Adrenal gland (tissue), 12 donors: Measurements from ENCODE around the gene ADORA2A. TPM values are rescaled to one million over a fixed set of nuclear protein-coding genes. Genes with fewer than 3 reads are reported as not detected.

ENCODE experiments used
- DNase-seq, 7 donors: peaks; one replicate each; pipeline ENCODE4 v3.0.0-alpha.2; 2019 to 2020
- H3K27ac ChIP-seq, 5 donors: fragments of 200-600 bp; sonication (generic) in 4 of 5; 1 replicate in 3 of 5; 2 replicates in 2 of 5; pipeline versions ENCODE4 v1.5.1 to v1.8.0; 2016 to 2020; ENCODE audit warnings: mild to moderate bottlenecking in 1 of 5
- H3K27me3 ChIP-seq: fragments of 200-600 bp; 2 replicates; pipeline ENCODE4 v1.8.0; 2021
- H3K36me3 ChIP-seq, 2 donors: fragments of 200-600 bp; replicated peaks in 1 of 2; 1 replicate in 1 of 2; 2 replicates in 1 of 2; pipeline versions ENCODE4 v1.5.1 to v1.8.0; 2018 to 2022
- H3K4me1 ChIP-seq, 2 donors: fragments of 200-600 bp; replicated peaks in 1 of 2; 1 replicate in 1 of 2; 2 replicates in 1 of 2; pipeline versions ENCODE4 v1.5.1 to v1.8.0; 2018 to 2021
- H3K4me3 ChIP-seq, 4 donors: fragments of 200-600 bp; sonication (generic) in 3 of 4; one replicate each; pipeline ENCODE4 v1.5.1; 2016 to 2018
- H3K9me3 ChIP-seq, 3 donors: fragments of 200-600 bp; sonication (generic) in 1 of 3; replicated peaks in 1 of 3; 1 replicate in 2 of 3; 2 replicates in 1 of 3; pipeline versions ENCODE4 v1.5.1 to v1.8.0; 2016 to 2021
- POLR2A ChIP-seq, 2 donors: fragments of 450-650 bp; IDR thresholded peaks; one replicate each; pipeline ENCODE4 v1.6.1; 2017; ENCODE audit warnings: antibody characterized with exemption in 2 of 2, mild to moderate bottlenecking in 2 of 2, moderate library complexity in 1 of 2
- WGBS, 4 donors: extraction: QIAGEN DNeasy Blood & Tissue Kit in 2 of 4; methylation state at CpG; one replicate each; pipeline versions ENCODE4 v1.1.5 to v1.1.7; 2013 to 2017; 5-methylcytosine and 5-hydroxymethylcytosine counted together
- intact Hi-C, 2 donors: fragments of 100-400 bp; cut with DNase I; formaldehyde crosslinking; loops; one replicate each; pipeline versions ENCODE4 v1.14.1 to v1.15.0; 2022 to 2023
- polyA plus RNA-seq, 3 donors: library from polyadenylated mRNA; stranded (reverse); fragments of 200-250 nt in 2 of 3; fragments of 350-450 nt in 1 of 3; fragmentation: Illumina TruSeq in 1 of 3; extraction: RNeasy Lipid Tissue Mini Kit (QIAGEN cat#74804) in 1 of 3; gene quantifications; one replicate each; pipeline ENCODE4 v1.2.3, GENCODE V29; 2013 to 2014
- total RNA-seq, 9 donors: library from RNA; depleted of rRNA in 4 of 9; stranded (reverse); fragments of >200 nt in 4 of 9; fragments of 120-200 nt in 1 of 9; fragmentation: NEBNext Ultra II Directional in 1 of 9; extraction: Animal tissue kit (Norgen Biotek cat#: 25700) in 1 of 9; gene quantifications; one replicate each; pipeline versions ENCODE4 v1.1.0 to v1.2.4, GENCODE V29; 2013 to 2023
- TF ChIP-seq, protein P1 (sequence below), 6 experiments: fragments of 450-650 bp in 4 of 6; fragments of 200-600 bp in 2 of 6; sonication (generic) in 1 of 6; IDR thresholded peaks; 1 replicate in 5 of 6; 2 replicates in 1 of 6; pipeline versions ENCODE4 v1.5.1 to v1.8.0; 2016 to 2021; ENCODE audit warnings: antibody characterized with exemption in 6 of 6, mild to moderate bottlenecking in 2 of 6, moderate library complexity in 1 of 6
- donor health status: healthy with polysubstance abuse.
- donor health status: Bipolar disorder and iron deficiency.
- donor health status: DM: yes; HTN: yes; CAD: no.
- donor health status: DM: no; HTN: no; CAD: no.
- donor health status: DM: no; HTN: no; CAD: no.
- donor health status: DM: yes; HTN: yes; CAD: no.

Gene ADORA2A
- total and polyA plus RNA-seq, 12 donors, result 2.9 to 16.4 (median 6.5) TPM

DNA sequence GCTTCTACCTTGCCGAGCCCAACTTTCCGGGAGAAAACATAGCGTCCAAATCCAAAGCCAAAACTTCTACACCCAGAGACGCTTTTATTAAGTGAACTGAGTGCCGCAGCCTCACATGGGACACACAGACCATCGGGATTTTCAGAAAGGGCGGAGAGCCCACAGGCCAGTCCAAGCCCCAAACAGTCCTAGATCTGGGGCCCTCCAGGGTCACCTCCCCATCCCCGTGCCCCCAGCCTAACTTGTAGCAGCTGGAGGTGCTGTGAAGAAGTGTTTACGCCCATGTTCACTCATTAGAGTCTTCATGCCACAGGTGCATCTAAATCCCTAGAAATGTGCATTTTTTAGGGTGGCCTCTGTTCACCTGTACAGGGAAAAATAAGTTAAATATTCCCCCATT, 14.1 kb upstream of the ADORA2A start:
- Histone ChIP-seq H3K4me1 (peaks cover 15 to 22% of the 10 kb centered on the region in 2 donors), H3K4me3 (no peak overlapping the region), H3K27ac (no peak overlapping the region), H3K36me3 (peaks cover 0 to 29% of the 10 kb centered on the region in 2 donors), H3K9me3 (no peaks in the 10 kb centered on the region), H3K27me3 (no peaks in the 10 kb centered on the region)
- 94 to 99% (median 97%) methylated on average over 9 of the region's 9 CpGs for WGBS, 4 donors
- TF ChIP-seq, protein P1, sequence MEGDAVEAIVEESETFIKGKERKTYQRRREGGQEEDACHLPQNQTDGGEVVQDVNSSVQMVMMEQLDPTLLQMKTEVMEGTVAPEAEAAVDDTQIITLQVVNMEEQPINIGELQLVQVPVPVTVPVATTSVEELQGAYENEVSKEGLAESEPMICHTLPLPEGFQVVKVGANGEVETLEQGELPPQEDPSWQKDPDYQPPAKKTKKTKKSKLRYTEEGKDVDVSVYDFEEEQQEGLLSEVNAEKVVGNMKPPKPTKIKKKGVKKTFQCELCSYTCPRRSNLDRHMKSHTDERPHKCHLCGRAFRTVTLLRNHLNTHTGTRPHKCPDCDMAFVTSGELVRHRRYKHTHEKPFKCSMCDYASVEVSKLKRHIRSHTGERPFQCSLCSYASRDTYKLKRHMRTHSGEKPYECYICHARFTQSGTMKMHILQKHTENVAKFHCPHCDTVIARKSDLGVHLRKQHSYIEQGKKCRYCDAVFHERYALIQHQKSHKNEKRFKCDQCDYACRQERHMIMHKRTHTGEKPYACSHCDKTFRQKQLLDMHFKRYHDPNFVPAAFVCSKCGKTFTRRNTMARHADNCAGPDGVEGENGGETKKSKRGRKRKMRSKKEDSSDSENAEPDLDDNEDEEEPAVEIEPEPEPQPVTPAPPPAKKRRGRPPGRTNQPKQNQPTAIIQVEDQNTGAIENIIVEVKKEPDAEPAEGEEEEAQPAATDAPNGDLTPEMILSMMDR (IDR thresholded peaks at IDR 0.05), result no peak
- no peak for TF ChIP-seq POLR2A (IDR thresholded peaks at IDR 0.05)
- intact Hi-C loops, result no loop called here
- no peak for DNase-seq

DNA sequence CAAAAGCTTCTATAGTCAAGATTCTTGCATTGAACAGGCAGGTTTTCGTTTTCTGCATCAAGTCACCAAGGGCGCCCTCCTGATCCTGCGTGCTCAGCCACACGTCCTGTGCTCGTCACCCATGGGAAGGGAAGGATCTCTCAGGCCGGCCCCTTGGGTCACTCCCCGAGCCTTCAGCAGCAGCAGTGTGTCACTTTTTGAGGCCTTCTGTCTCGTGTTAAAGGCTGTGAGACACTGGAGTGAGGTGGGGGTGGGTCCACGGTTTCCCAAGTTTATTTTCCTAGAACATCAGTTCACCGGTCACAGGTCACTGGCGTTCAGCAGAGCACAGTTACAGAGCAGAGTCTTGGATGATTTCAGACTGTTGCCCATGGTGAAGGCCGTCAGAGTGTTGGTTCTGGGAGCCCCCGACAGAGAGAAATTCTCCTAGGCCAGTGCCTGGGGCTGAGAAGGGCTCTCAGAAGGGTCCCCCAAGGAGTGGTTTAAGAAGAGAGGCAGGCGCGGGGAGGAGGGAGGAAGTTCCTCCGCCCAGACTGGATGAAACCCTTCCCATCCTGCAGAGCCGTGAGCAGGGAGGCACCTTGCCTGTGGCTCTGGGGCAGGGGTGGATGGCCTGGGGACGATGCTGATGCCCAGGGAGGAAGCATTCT, 13.5 kb upstream of the ADORA2A start:
- DNase-seq, result peak in 1 of 7 donors; percentile 14
- 78 to 85% (median 80%) methylated on average over 18 of the region's 18 CpGs for WGBS, 4 donors
- TF ChIP-seq, protein P1 (IDR thresholded peaks at IDR 0.05), result no peak
- TF ChIP-seq POLR2A (IDR thresholded peaks at IDR 0.05), result no peak
- no peaks in the 10 kb centered on the region for H3K9me3 ChIP-seq
- no peak overlapping the region for H3K4me3 ChIP-seq
- H3K36me3 ChIP-seq, result peaks cover 0 to 29% of the 10 kb centered on the region in 2 donors
- H3K4me1 ChIP-seq, result peaks cover 15 to 16% of the 10 kb centered on the region in 2 donors
- H3K27me3 ChIP-seq, result no peaks in the 10 kb centered on the region
- H3K27ac ChIP-seq, result peak overlapping the region in 1 of 5 donors; percentile 23
- intact Hi-C loops, result no loop called here

DNA sequence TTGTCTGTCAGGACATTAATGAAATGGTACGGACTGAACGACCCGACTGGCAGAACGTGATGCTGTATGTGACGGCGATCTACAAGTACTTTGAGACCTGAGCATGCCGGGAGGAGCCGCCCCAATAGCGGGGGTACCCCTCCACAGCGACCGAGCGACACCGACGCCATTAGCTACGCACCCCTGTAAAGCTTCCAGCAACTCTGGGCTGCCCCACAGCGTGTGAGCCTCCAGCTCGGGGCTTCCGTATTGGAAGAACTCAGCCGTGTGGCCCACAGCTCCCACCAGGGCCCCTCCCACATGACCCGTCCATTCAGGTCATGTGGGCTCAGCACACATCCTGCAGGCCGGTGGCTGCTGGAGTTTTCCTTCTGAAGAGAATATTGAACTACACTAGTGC, 12.9 kb upstream of the ADORA2A start:
- no peak overlapping the region for H3K4me3 ChIP-seq
- H3K4me1 ChIP-seq, result peaks cover 9 to 10% of the 10 kb centered on the region in 2 donors
- 82 to 93% (median 88%) methylated on average over 10 to 21 of the region's 21 CpGs for WGBS, 4 donors
- H3K36me3 ChIP-seq, result peaks cover 0 to 29% of the 10 kb centered on the region in 2 donors
- H3K27me3 ChIP-seq, result no peaks in the 10 kb centered on the region
- H3K9me3 ChIP-seq, result no peaks in the 10 kb centered on the region
- intact Hi-C loops, result no loop called here
- TF ChIP-seq POLR2A (IDR thresholded peaks at IDR 0.05), result no peak
- TF ChIP-seq, protein P1 (IDR thresholded peaks at IDR 0.05), result no peak
- H3K27ac ChIP-seq, result peak overlapping the region in 1 of 5 donors; percentile 23
- DNase-seq, result no peak

DNA sequence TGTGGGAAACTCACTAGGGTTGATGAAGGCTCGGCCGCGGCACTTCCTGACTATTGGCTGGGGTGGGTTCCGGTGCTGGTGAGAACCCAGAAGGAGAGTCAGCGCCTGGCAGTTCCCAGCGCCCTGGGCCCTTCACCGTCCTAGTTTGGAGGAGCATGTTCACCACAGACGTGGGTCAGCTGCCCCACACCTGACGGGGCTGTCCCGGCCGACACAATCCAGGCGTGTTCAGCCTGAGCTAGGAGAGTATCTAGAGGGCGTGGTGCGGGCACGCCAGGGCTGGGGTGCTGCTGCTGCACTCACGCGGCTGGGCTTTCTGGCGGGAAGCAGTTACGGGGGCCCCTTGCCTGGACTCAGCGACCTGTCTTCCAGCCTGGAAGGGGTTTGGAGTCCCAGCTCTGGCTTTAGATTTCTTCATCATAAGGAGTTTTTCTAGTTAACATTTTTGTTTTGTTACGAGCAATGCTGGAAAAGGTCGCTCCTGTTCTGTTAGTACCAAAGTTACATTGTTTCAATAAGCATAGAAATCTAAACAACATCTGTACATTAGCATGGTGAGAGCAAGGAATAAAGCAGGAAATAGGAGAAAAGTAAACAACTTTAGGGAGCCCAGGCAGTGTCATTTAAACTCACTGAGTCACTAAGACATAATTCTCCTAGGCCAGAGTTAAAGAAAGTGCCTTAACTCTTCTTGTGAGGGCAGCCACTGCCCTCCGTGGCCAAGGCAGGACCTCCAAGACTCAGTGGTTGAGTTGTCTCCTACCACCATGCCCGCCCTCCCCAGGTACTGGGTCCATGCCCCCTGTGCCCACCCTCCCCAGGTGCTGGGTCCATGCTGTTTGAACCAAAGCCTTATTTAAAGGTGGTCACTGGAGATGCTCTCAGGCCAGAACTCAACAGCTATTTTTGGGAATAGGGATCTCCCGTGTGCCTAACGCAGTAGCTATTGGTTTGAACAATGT, 12.1 kb upstream of the ADORA2A start:
- peaks cover 0 to 29% of the 10 kb centered on the region in 2 donors for H3K36me3 ChIP-seq

More for the DNA sequence above, 12.1 kb upstream of the ADORA2A start:
- intact Hi-C loops, result no loop called here
- no peaks in the 10 kb centered on the region for H3K9me3 ChIP-seq
- no peak for DNase-seq
- H3K4me3 ChIP-seq, result no peak overlapping the region
- H3K27me3 ChIP-seq, result no peaks in the 10 kb centered on the region
- WGBS, 4 donors, result 86 to 90% (median 89%) methylated on average over 22 to 26 of the region's 26 CpGs
- no peak overlapping the region for H3K27ac ChIP-seq
- TF ChIP-seq, protein P1 (IDR thresholded peaks at IDR 0.05), result no peak
- TF ChIP-seq POLR2A (IDR thresholded peaks at IDR 0.05), result no peak
- peaks cover 2% of the 10 kb centered on the region in 2 donors for H3K4me1 ChIP-seq
